ENCODE results near the gene MRPL55. TPM values are rescaled to one million over a fixed set of nuclear protein-coding genes. Genes with fewer than 3 reads are reported as not detected.

Gene MRPL55
- total RNA-seq, 2 donors from 2014 or later, result 33.0 to 60.7 TPM

DNA sequence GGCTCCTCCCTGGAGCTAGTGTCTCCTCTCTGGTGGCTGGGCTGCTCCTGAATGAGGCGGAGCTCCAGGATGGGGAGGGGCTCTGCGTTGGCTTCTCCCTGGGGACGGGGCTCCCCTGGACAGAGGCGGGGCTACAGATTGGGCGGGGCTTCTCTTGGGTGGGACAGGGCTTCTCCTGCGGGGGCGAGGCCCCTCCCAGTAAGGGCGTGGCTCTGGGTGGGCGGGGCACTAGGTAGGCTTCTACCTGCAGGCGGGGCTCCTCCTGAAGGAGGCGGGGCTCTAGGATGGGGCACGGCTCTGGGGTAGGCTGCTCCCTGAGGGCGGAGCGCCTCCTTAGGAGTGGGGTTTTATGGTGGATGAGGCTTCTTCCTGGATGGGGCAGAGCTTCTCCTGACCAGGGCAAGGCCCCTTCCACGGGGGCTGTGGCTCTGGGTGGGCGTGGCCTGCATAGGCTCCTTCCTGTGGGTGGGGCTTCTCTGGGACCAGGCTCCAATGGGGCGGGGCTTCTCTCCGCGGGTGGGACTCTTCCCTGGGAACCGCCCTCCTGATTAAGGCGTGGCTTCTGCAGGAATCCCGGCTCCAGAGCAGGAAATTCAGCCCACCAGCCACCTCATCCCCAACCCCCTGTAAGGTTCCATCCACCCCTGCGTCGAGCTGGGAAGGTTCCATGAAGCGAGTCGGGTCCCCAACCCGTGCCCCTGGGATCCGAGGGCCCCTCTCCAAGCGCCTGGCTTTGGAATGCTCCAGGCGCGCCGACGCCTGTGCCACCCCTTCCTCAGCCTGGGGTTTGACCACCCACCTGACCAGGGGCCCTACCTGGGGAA lies 49.3 kb downstream of the MRPL55 start:
- Histone ChIP-seq H3K9me3 (no peaks in the 10 kb centered on the region), H3K4me3 (peak overlapping the region; percentile 33), H3K27ac (peak overlapping the region; percentile 33), H3K27me3 (peaks cover 31% of the 10 kb centered on the region), H3K4me1 (no peaks in the 10 kb centered on the region), H3K36me3 (no peaks in the 10 kb centered on the region), H3K9ac (ENCODE audit: low read depth in 2 of 2, low read length in 2 of 2) (peak overlapping the region; percentile 58 to 64)
- intact Hi-C loops (cut with DNase I), result no loop called here
- TF ChIP-seq, protein P1, sequence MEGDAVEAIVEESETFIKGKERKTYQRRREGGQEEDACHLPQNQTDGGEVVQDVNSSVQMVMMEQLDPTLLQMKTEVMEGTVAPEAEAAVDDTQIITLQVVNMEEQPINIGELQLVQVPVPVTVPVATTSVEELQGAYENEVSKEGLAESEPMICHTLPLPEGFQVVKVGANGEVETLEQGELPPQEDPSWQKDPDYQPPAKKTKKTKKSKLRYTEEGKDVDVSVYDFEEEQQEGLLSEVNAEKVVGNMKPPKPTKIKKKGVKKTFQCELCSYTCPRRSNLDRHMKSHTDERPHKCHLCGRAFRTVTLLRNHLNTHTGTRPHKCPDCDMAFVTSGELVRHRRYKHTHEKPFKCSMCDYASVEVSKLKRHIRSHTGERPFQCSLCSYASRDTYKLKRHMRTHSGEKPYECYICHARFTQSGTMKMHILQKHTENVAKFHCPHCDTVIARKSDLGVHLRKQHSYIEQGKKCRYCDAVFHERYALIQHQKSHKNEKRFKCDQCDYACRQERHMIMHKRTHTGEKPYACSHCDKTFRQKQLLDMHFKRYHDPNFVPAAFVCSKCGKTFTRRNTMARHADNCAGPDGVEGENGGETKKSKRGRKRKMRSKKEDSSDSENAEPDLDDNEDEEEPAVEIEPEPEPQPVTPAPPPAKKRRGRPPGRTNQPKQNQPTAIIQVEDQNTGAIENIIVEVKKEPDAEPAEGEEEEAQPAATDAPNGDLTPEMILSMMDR (IDR thresholded peaks at IDR 0.05), result no peak
- DNase-seq, result peak; percentile 100

DNA sequence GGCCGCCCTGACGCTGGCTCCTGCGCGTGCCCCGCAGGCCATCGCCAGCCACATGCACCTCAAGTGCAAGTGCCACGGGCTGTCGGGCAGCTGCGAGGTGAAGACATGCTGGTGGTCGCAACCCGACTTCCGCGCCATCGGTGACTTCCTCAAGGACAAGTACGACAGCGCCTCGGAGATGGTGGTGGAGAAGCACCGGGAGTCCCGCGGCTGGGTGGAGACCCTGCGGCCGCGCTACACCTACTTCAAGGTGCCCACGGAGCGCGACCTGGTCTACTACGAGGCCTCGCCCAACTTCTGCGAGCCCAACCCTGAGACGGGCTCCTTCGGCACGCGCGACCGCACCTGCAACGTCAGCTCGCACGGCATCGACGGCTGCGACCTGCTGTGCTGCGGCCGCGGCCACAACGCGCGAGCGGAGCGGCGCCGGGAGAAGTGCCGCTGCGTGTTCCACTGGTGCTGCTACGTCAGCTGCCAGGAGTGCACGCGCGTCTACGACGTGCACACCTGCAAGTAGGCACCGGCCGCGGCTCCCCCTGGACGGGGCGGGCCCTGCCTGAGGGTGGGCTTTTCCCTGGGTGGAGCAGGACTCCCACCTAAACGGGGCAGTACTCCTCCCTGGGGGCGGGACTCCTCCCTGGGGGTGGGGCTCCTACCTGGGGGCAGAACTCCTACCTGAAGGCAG lies 50.0 kb downstream of the MRPL55 start:
- no peak for DNase-seq
- H3K4me1 ChIP-seq, result no peaks in the 10 kb centered on the region
- intact Hi-C loops (cut with DNase I), result no loop called here
- H3K36me3 ChIP-seq, result no peaks in the 10 kb centered on the region
- no peak overlapping the region for H3K27ac ChIP-seq
- TF ChIP-seq, protein P1 (IDR thresholded peaks at IDR 0.05), result no peak
- H3K4me3 ChIP-seq, result peak overlapping the region; percentile 16
- peak overlapping the region in 1 of 2 donors; percentile 50 for H3K9ac ChIP-seq (ENCODE audit: low read depth in 2 of 2, low read length in 2 of 2)
- peaks cover 31% of the 10 kb centered on the region for H3K27me3 ChIP-seq
- H3K9me3 ChIP-seq, result no peaks in the 10 kb centered on the region

DNA sequence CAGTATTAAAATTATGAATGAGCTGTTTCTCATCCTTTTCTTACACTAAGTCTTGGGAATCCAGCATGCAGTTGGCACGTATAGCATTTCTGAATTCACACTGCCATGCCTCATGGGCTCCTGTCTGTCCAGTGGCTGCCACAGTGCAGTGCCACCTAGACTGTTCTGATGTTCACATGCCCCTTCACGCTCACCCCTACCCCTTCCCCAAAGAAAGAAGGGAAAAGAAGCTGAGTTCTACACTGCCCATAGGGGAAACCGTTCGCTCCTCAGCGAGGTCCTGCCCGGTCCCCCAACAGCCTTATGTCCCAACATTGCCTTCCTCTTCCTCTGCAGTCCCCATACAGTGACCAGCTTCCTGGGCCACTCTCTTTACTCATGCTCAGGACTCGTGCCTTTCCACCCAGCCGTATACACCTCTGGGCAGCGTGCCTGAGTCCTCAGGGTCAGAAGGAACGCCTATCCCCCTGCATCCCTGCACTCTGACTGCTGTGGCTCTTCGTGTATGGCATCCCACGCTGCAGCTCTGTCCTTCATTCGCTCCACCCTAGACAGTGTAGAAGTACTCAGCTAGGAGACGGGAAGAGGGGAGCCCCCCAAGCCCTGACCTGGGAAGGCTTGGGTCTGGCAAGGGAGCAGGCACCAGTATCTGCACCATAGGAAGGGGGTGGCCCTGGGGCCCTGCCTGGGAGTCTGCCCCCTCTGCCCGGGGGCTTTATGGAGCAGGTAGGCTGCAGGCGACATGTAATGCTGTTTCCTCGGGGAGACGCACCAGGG lies 50.7 kb downstream of the MRPL55 start:
- intact Hi-C loops (cut with DNase I), result no loop called here
- Histone ChIP-seq H3K27ac (no peak overlapping the region), H3K4me1 (no peaks in the 10 kb centered on the region), H3K27me3 (peaks cover 31% of the 10 kb centered on the region), H3K9me3 (no peaks in the 10 kb centered on the region), H3K9ac (ENCODE audit: low read depth in 2 of 2, low read length in 2 of 2) (no peak overlapping the region), H3K36me3 (no peaks in the 10 kb centered on the region), H3K4me3 (peak overlapping the region; percentile 16)
- no peak for DNase-seq
- TF ChIP-seq, protein P1 (IDR thresholded peaks at IDR 0.05), result no peak

Small RNA genes lying within 50 kb of the gene (microRNA-seq; reads per million reads assigned to microRNA genes)
- 3.3 reads per million for gene MIR3620

Other genes starting within 250 kb of the MRPL55 start
- 1 to 10 TPM; 2.6 to 3.3 TPM for gene WNT9A, start 161.4 kb downstream of the MRPL55 start, total RNA-seq
- gene WNT3A, start 102.3 kb downstream of the MRPL55 start, total RNA-seq, result not detected
- 100 to 1,000 TPM; 522 to 586 TPM for gene ARF1, start 26.6 kb downstream of the MRPL55 start, total RNA-seq
- 10 to 100 TPM; 14.9 to 26.4 TPM for gene C1orf35, start 6.0 kb downstream of the MRPL55 start, total RNA-seq
- 100 to 1,000 TPM; 178 to 221 TPM for gene GUK1, start 31.0 kb upstream of the MRPL55 start, total RNA-seq
- gene GJC2, start 40.6 kb upstream of the MRPL55 start, total RNA-seq, result 1 to 10 TPM in 1 of 2 donors, under 1 TPM in 1; 0.69 to 1.2 TPM
- 10 to 100 TPM; 11.0 to 16.9 TPM for gene IBA57, start 56.5 kb upstream of the MRPL55 start, total RNA-seq
- 1 to 10 TPM; 3.6 to 7.9 TPM for gene OBSCN, start 98.7 kb upstream of the MRPL55 start, total RNA-seq

Measured in colonic mucosa (tissue), 4 donors.